KMS-11 (cell line): ENCODE data around the gene SCN3B.

Source experiments
- H2AFZ ChIP-seq: fragments of 200-600 bp; sonication (generic); 2 replicates; pipeline ENCODE4 v1.6.1; 2016; ENCODE audit warnings: antibody characterized with exemption, mixed run types, low read depth
- H3K27ac ChIP-seq: fragments of 200-600 bp; sonication (generic); 2 replicates; pipeline ENCODE4 v1.6.1; 2016; ENCODE audit warnings: mild to moderate bottlenecking, mixed run types
- H3K27me3 ChIP-seq: fragments of 200-600 bp; sonication (generic); 2 replicates; pipeline ENCODE4 v1.6.1; 2017; ENCODE audit warnings: mild to moderate bottlenecking, low read depth, mixed run types, moderate library complexity; ENCODE audit not compliant: insufficient read depth
- H3K36me3 ChIP-seq: fragments of 200-600 bp; sonication (generic); 2 replicates; pipeline ENCODE4 v1.6.1; 2017; ENCODE audit warnings: mild to moderate bottlenecking, mixed run types; ENCODE audit not compliant: insufficient read depth
- H3K4me1 ChIP-seq: fragments of 200-600 bp; sonication (generic); 2 replicates; pipeline ENCODE4 v1.6.1; 2016; ENCODE audit warnings: mild to moderate bottlenecking, low read depth, mixed run types; ENCODE audit not compliant: poor library complexity, severe bottlenecking
- H3K4me2 ChIP-seq: fragments of 200-600 bp; sonication (generic); 2 replicates; pipeline ENCODE4 v1.7.0; 2016; ENCODE audit warnings: mild to moderate bottlenecking, mixed run types
- H3K4me3 ChIP-seq: fragments of 200-600 bp; sonication (generic); IDR thresholded peaks from 2 replicates; pipeline ENCODE4 v1.6.1; 2017; ENCODE audit warnings: low read depth, low read length, mixed read lengths; ENCODE audit not compliant: insufficient read depth
- H3K79me2 ChIP-seq: fragments of 200-600 bp; sonication (generic); 2 replicates; pipeline ENCODE4 v1.6.1; 2016; ENCODE audit warnings: low read depth, mixed run types; ENCODE audit not compliant: insufficient read depth
- H3K9ac ChIP-seq: fragments of 200-600 bp; sonication (generic); 2 replicates; pipeline ENCODE4 v1.6.1; 2016; ENCODE audit warnings: mild to moderate bottlenecking, mixed run types
- H4K20me1 ChIP-seq: fragments of 200-600 bp; sonication (generic); 2 replicates; pipeline ENCODE4 v1.6.1; 2016; ENCODE audit warnings: mild to moderate bottlenecking, mixed run types; ENCODE audit not compliant: insufficient read depth
- TF ChIP-seq, protein P1 (sequence below): fragments of 200-600 bp; sonication (generic); conservative IDR thresholded peaks from 2 replicates; pipeline ENCODE4 v1.6.1; 2017; ENCODE audit warnings: low read depth, mild to moderate bottlenecking, antibody characterized with exemption, low read length, moderate library complexity, mixed read lengths

The SCN3B gene

DNA sequence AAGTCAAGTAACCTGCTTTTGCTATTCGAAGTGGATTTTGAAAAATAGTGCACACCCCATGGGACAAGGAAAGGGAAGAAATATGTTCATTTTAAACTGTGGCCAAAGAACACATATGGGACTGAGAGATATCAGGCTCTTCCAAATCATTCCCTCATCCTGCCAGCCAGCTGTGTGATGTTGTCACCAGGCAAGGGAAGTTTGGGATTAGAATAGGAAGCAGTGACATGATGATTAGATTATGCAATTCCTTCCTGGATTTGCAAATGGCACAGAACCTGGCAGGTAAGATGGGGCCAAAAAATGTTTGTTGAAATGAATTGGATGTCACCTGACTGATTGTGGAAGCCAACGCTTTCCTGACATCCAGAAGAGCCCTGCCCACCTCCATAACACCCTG lies 4.9 kb upstream of the SCN3B start:
- Histone ChIP-seq H3K4me1 (no peaks in the 10 kb centered on the region), H2AFZ (no peak overlapping the region), H3K27me3 (no peaks in the 10 kb centered on the region), H3K4me3 (no peak overlapping the region), H4K20me1 (no peaks in the 10 kb centered on the region), H3K27ac (no peak overlapping the region), H3K36me3 (no peaks in the 10 kb centered on the region), H3K4me2 (no peak overlapping the region), H3K9ac (no peak overlapping the region), H3K79me2 (no peaks in the 10 kb centered on the region)
- TF ChIP-seq, protein P1, sequence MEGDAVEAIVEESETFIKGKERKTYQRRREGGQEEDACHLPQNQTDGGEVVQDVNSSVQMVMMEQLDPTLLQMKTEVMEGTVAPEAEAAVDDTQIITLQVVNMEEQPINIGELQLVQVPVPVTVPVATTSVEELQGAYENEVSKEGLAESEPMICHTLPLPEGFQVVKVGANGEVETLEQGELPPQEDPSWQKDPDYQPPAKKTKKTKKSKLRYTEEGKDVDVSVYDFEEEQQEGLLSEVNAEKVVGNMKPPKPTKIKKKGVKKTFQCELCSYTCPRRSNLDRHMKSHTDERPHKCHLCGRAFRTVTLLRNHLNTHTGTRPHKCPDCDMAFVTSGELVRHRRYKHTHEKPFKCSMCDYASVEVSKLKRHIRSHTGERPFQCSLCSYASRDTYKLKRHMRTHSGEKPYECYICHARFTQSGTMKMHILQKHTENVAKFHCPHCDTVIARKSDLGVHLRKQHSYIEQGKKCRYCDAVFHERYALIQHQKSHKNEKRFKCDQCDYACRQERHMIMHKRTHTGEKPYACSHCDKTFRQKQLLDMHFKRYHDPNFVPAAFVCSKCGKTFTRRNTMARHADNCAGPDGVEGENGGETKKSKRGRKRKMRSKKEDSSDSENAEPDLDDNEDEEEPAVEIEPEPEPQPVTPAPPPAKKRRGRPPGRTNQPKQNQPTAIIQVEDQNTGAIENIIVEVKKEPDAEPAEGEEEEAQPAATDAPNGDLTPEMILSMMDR: no peak

DNA sequence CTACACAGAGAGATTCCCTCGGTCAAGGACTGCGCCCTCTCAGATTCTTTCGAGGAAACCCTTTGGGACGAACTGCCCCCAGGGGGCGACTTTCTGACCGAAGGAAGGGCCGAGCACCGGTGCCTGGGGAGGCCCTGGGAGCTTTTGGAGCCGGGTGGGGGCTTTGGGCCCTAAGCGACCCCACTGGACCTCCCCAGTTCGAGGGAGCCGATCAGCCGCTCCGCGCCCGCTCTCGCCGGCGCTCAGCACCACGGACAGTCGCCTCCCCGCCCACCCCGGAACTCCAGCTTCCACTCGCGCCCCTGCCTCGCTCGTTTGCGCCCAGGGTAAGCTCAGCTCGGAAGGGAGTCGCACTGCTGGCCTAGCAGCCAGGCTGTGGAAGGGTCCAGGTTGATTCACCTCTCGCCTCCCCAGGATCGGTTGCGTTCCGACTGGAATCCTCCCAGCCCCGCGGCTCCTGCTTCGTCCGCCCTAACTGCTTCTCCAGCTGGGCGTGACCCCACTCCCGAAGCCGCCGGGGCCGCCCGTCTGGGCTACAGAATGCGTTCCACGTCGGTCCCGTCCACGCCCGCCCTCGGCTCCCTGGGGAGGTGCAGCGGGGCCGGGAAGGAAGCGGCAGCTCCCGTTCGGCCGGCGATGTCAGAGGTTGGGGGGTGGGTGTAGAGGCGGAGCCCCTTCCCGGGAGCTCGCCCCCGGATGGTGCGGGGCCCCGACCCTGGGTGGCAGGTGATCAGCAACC lies 428 bp downstream of the SCN3B start:
- Histone ChIP-seq H3K79me2 (no peaks in the 10 kb centered on the region), H3K36me3 (no peaks in the 10 kb centered on the region), H3K4me2 (peak overlapping the region; percentile 44; the same call in 1 of the 2 replicates), H3K4me1 (no peaks in the 10 kb centered on the region), H3K27ac (no peak overlapping the region), H2AFZ (peak overlapping the region; percentile 92), H3K4me3 (no peak overlapping the region), H3K9ac (no peak overlapping the region), H3K27me3 (no peaks in the 10 kb centered on the region), H4K20me1 (no peaks in the 10 kb centered on the region)
- TF ChIP-seq, protein P1: no peak

DNA sequence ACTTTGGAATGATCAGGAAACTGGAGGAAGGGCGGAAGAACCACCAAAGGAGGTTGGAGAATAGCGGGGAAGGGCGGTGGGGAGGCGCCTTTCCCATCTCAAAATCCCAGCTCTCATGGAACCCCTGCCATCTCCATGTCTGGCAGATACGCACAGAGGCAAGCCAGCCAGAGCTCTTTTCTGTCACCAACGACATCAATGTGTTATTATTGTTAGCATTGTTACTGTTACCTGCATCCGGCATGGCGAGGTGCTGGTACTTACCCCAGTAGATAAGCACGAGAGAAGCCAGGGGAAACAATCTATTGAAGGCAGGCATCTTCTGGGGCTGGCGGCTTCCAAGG lies 969 bp downstream of the SCN3B start:
- Histone ChIP-seq H3K4me1 (no peaks in the 10 kb centered on the region), H3K4me3 (no peak overlapping the region), H3K36me3 (no peaks in the 10 kb centered on the region), H4K20me1 (no peaks in the 10 kb centered on the region), H3K9ac (no peak overlapping the region), H2AFZ (peak overlapping the region; percentile 92; the same call in 1 of the 2 replicates), H3K27ac (no peak overlapping the region), H3K27me3 (no peaks in the 10 kb centered on the region), H3K4me2 (peak overlapping the region; percentile 39; the same call in 1 of the 2 replicates), H3K79me2 (no peaks in the 10 kb centered on the region)
- TF ChIP-seq, protein P1: no peak

DNA sequence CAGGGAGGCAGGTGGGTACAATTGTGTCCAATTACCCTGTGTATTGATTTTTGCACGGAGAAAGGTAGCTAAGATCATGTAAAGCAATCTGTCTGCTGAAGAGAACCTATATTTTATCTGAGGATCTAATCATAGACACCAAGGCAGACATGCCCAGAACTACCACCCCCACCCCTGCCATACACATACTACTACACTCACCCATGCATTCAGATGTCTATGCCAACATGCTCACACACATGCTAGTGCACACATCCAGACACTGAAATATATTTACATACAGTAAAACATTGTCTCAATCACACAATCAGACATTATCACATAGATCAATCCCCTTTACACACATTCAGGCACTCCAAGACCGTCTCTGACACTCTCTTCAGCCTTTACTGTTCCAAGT lies 1.8 kb downstream of the SCN3B start:
- Histone ChIP-seq H3K4me2 (no peak overlapping the region), H3K9ac (no peak overlapping the region), H3K4me1 (no peaks in the 10 kb centered on the region), H2AFZ (no peak overlapping the region), H3K27ac (no peak overlapping the region), H3K36me3 (no peaks in the 10 kb centered on the region), H3K79me2 (no peaks in the 10 kb centered on the region), H4K20me1 (no peaks in the 10 kb centered on the region), H3K4me3 (no peak overlapping the region), H3K27me3 (no peaks in the 10 kb centered on the region)
- TF ChIP-seq, protein P1: no peak
